H54 (cell line): ENCODE data around the gene ZC3H18.

ENCODE experiments used
- DNase-seq: peaks from one replicate; pipeline ENCODE4 v3.0.0; 2011; ENCODE audit warnings: low spot score, mixed read lengths; ENCODE audit not compliant: insufficient read length
- FAIRE-seq: peaks from 3 replicates; lab custom pipeline; 2011; peaks lifted over from hg19 to GRCh38; lab: Jason Lieb, UNC
- POLR2A ChIP-seq: IDR thresholded peaks from 2 replicates; pipeline ENCODE4 v1.6.1; 2011; ENCODE audit warnings: low read depth, mild to moderate bottlenecking, low read length

The ZC3H18 gene

DNA sequence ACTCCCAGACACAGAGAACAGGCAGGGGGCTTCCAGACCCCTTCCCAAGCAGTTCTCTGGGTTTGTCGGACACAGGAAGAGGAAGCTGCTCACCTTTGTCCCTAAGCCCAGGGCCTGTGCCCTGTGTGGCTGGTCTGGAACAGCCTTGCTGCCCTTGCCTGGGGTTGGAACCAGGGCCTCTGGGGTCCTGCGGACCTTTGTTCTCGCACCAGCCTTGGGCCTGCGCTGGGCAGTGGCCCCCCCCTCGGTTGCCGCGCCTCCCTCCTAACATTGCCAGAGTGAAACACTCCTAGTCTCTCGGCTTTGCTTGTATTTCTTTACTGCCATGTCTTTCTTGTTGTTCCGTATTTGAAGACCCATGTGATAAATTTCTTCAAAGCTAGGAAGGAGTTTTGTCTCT, 59.6 kb downstream of the ZC3H18 start:
- DNase-seq: no peak
- TF ChIP-seq POLR2A: no peak
- FAIRE-seq: no peak

DNA sequence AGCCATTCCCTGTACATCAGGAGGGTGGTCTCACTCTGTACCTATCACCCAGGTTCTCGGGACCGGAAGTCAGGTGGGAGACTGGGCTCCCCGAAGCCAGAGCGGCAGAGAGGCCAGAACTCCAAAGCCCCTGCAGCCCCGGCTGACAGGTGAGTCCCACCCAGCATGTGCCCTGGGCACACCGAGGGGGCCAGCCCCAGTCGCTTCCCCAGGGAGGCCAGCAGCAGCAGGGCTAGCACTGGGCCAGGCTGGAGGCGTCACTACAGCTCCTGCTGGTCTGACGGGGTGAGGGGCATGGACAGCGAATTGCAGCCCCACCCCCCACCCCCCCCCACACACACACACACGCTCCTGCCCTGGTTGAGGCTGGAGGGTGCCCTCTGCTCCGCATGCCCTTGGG, 60.2 kb downstream of the ZC3H18 start:
- DNase-seq: no peak
- no peak for TF ChIP-seq POLR2A
- no peak for FAIRE-seq

DNA sequence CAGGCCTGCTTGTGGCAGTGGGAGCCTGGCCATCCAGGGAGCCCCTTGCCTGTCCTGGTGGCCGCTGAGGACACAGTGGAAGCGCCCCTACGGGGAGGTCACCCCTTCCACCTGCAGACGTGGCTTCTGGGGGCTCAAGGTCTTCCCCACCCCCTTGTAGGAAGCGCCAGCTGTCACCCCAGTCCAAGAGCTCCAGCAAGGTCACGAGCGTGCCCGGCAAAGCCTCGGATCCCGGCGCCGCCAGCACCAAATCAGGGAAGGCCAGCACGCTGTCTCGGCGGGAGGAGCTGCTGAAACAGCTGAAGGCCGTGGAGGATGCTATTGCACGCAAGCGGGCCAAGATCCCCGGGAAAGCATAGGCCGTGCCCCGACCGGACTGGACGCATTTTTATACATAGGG, 60.7 kb downstream of the ZC3H18 start:
- FAIRE-seq: no peak
- no peak for DNase-seq
- TF ChIP-seq POLR2A: no peak

- no peak for TF ChIP-seq POLR2A
- DNase-seq: no peak
- FAIRE-seq: no peak
Observed at GRCh38 chr16:88631384-88631783, 61.2 kb downstream of the ZC3H18 start.

DNA sequence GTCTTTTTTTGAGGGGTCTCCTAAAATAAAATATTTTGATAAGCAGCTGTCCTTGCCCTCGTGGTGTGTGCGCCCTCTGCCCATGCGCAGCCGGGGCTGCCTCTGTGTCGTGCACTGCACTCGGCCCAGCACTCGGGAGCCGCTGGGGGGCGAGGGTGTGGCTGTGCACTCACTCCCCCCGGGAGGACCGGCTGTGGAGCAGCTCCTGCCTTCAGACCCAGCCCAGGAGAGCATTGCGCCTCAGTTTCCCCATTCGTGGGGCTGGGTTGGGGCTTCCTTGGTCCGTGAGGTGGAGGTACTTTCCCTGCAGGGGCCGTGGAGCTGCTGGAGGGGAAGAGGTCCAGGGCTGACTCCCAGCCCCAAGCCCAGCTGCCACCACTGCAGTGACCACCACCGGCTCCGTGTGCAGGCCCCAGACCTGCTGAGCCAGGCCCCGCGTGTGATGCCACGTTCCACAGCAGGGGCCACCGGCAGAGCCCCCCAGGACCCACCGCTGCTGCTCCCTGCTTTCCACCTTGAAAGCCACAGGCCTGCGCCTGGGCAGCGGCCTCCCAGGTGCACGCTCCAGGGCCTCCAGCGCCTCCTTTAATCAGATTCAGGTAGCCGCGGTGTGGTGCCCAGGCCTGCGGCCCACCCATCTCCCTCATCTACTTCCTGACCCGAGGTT, 61.9 kb downstream of the ZC3H18 start:
- DNase-seq (no peak), FAIRE-seq (no peak)
- TF ChIP-seq POLR2A: no peak

DNA sequence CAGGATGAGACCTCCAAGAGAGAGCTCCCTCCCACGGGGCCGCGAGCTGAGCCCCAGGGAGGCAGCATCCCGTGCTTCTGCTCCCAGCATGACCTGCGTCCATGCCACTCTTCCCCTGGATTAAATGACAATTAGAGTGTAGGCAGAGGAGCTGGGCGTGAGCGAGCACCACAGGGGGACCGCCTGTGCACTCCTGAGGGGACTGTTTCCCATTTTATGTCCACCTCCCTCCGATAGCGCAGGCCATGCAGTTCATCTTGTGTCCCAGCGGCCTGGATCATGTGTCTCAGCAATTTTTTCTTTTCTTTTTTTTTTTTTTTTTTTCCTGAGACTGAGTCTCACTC, 62.4 kb downstream of the ZC3H18 start:
- DNase-seq (no peak), FAIRE-seq (no peak)
- TF ChIP-seq POLR2A: no peak

GRCh38 chr16:88633684-88634140, 63.5 kb downstream of the ZC3H18 start:
- FAIRE-seq: no peak
- TF ChIP-seq POLR2A: no peak
- no peak for DNase-seq

DNA sequence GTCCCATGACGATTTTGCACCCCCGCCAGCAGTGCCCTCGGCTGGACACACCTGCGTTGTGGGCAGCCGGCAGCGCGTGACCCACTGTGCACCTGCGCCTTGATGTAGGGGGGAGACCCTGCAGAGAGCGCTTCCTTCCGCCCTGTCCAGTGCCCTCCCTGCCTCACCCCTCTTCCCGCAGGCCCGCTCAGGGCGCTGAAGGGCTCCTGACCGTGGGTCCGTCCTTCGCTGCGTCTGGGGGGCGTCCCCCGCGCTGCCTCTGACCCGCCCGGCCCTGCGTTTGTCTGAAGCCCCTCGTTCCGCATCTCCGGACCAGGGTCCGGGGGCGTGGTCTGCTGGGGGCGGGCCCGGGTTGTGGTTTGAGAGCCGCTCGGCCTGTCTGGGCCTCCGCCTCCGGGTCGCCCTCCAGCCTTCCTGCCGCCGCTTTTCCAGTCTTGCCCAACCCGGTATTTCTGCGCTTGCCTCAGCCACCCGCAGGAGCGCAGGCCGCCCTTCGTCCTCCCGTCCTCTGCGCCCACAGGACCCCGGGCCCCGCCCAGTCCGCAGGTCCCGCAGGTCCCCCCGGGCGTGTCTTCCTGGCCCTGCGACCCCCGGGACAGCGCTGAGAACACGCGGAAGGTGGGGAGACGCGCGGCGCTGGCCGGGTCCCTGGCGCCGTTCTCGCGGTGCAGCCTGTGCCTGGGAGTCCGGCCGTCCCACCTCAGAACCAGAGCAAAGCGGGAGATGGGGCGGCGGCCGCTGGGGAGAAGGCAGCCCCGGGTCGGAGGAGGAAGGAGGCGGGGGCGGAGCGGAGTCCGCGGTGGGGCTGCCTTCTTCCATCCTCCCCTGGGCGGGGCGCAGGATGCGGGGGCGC, 64.2 kb downstream of the ZC3H18 start:
- DNase-seq (no peak), FAIRE-seq (no peak)
- TF ChIP-seq POLR2A: no peak

GRCh38 chr16:88634994-88635670, 64.9 kb downstream of the ZC3H18 start:
- no peak for TF ChIP-seq POLR2A
- DNase-seq (peak; percentile 66), FAIRE-seq (no peak)

DNA sequence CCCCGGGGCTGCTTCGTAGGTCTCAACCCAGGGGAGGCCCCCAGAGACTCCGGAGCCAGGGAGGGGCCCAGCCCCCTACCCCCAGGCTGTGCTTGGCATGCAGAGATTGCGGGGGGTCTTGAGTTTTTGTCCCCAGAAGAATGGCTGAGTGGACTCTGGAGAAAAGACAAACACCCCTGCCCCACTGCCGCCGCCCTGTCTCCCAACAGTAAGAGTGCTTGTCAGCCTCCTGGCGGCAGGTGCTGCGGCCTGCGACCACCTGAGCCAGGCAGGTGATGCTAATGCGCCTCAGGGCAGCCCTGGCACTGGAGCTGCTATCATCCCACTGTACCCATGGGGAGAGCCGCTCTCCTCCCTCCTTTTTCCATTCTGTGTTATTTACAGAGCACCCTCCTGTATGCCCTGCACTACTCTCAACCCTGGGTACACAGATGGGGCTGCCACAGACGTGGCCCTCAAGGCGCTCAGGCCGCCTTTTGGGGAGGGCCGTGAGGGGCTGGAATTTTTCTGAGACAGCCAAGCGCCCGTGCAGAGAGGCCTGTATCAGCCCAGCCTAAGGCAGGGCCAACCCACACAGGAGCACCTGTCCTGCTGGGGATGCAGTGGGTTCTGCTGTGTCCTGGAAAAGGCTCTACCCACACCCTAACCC, 65.6 kb downstream of the ZC3H18 start:
- no peak for TF ChIP-seq POLR2A
- DNase-seq: no peak
- FAIRE-seq: no peak

DNA sequence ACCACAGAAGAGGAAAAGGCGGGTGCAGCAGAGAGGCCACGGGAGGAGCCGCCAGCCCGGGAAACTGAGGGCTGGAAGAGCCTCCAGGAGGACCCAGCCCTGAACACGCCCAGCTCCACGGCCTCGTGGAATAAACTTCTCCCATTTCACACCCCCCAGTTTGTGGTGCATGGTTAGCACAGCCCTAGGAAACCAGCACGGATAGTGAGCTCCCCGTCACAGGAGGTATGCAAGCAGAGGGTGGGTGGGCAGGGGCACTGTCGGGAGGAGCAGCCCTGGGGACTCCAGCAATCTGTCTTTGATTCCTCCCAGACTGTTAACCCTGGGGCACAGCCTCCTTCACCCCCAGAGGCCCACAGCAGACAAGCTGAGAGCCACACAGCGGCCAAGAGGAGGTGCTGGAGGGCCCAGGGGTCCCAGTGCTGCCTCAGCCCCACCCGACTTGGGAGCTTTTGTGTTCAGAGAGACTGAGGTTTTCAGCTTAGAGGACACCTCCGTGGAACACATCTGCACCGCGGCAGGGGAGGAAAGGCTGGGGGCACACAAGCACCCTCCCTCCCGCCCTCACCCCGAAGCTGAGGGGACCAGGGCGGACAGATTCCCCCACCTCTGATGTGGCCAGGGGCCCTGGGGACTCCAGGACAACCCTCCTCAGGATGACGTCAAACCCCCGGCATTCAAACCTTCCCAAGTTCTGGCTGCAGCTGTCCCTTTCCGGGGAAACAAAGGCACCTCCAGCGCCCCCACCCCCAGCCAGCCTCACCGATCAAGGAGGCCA, 66.5 kb downstream of the ZC3H18 start:
- no peak for FAIRE-seq
- no peak for TF ChIP-seq POLR2A
- no peak for DNase-seq

GRCh38 chr16:88638323-88639230, 68.4 kb downstream of the ZC3H18 start, which contains the start of gene IL17C:
TSS of gene IL17C (plus strand) at chr16:88638572. CDS start at chr16:88638642, 70 bp downstream.
- TF ChIP-seq POLR2A: no peak
- FAIRE-seq (no peak), DNase-seq (no peak)
